Measurements from ENCODE around the gene OR5M3. TPM values are rescaled to one million over a fixed set of nuclear protein-coding genes. Genes with fewer than 3 reads are reported as not detected.

The OR5M3 gene
- not detected in 2 replicates for total RNA-seq

GRCh38 chr11:56473252-56473651 lies at the start of gene OR5M3:
Gene OR5M3, minus strand, starts transcription at chr11:56473352. Its CDS starts 2,855 bp downstream, at chr11:56470497.

DNA sequence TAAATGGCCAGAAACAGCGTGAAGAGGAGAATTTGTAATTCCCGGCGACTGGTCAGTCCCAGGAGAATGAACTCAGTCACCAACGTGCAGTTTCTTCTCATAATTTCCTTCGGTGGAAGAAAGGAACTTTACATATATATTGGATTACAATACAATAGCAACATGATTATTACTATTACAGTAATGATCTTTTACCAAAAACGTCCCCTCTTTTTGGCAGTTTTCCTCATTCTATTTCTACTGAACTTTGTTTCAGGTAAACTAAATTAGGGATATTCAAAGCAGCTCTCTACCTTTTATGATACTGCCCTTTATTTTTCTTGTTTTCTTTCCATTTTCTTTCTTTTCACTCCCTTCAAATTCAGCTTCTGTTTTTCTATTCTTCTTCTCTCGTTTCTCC lies 18.1 kb upstream of the OR5M3 start, which contains the start of gene OR5M8:
Gene OR5M8, minus strand, starts transcription at position 101 of the 400 bp plus-strand sequence. Its CDS starts 0 bp downstream, at position 101.

Other genes starting within 250 kb of the OR5M3 start
- gene OR5T2, start 239.1 kb downstream of the OR5M3 start, total RNA-seq, result not detected in 2 replicates
- gene OR5T3, start 221.1 kb downstream of the OR5M3 start, total RNA-seq, result not detected in 2 replicates
- not detected in 2 replicates for gene OR5T1, start 199.2 kb downstream of the OR5M3 start, total RNA-seq
- not detected in 2 replicates for gene OR8H1, start 181.1 kb downstream of the OR5M3 start, total RNA-seq
- not detected in 2 replicates for gene OR8K3, start 158.2 kb downstream of the OR5M3 start, total RNA-seq
- gene OR8K1, start 127.3 kb downstream of the OR5M3 start, total RNA-seq, result not detected in 2 replicates
- not detected in 2 replicates for gene OR8J1, start 119.1 kb downstream of the OR5M3 start, total RNA-seq
- gene OR8U1, start 97.7 kb downstream of the OR5M3 start, total RNA-seq, result not detected in 2 replicates
- gene OR5AL1, start 60.7 kb downstream of the OR5M3 start, total RNA-seq, result not detected in 2 replicates
- not detected in 2 replicates for gene OR5M8, start 18.0 kb upstream of the OR5M3 start, total RNA-seq
- gene OR5M11, start 69.9 kb upstream of the OR5M3 start, total RNA-seq, result not detected in 2 replicates
- gene OR5M10, start 104.4 kb upstream of the OR5M3 start, total RNA-seq, result not detected in 2 replicates
- not detected in 2 replicates for gene OR5M1, start 141.5 kb upstream of the OR5M3 start, total RNA-seq
- gene OR5AP2, start 169.1 kb upstream of the OR5M3 start, total RNA-seq, result not detected in 2 replicates
- not detected in 2 replicates for gene OR5AR1, start 190.3 kb upstream of the OR5M3 start, total RNA-seq
- not detected in 2 replicates for gene OR9G1, start 225.7 kb upstream of the OR5M3 start, total RNA-seq